NCI-H1694 (cell line): ENCODE measurements around the gene TEAD1.

Experiments used
- DNase-seq: peaks from one replicate; lab custom pipeline; 2025; lab: John Stamatoyannopoulos, UW

Gene TEAD1

GRCh38 chr11:12707500-12707880 lies 33.3 kb downstream of the TEAD1 start:
- DNase-seq = no peak

GRCh38 chr11:12711496-12711895 lies 37.3 kb downstream of the TEAD1 start:
- no peak for DNase-seq

- DNase-seq = no peak
Observed at GRCh38 chr11:12712132-12712531, 37.9 kb downstream of the TEAD1 start.

- DNase-seq = no peak
Observed at GRCh38 chr11:12715131-12715530, 40.9 kb downstream of the TEAD1 start.

GRCh38 chr11:12715941-12716340 lies 41.7 kb downstream of the TEAD1 start:
- DNase-seq = no peak

GRCh38 chr11:12716816-12717215 lies 42.6 kb downstream of the TEAD1 start:
- no peak for DNase-seq

- DNase-seq = no peak
Observed at GRCh38 chr11:12717851-12718291, 43.6 kb downstream of the TEAD1 start.

GRCh38 chr11:12719221-12719620 lies 45.0 kb downstream of the TEAD1 start:
- no peak for DNase-seq

GRCh38 chr11:12721816-12722604 lies 47.8 kb downstream of the TEAD1 start:
- no peak for DNase-seq

GRCh38 chr11:12723421-12724300 lies 49.4 kb downstream of the TEAD1 start:
- DNase-seq = no peak

- DNase-seq = no peak
Observed at GRCh38 chr11:12724301-12725054, 50.3 kb downstream of the TEAD1 start.

GRCh38 chr11:12725055-12725862 lies 51.0 kb downstream of the TEAD1 start:
- DNase-seq = no peak

GRCh38 chr11:12725863-12726682 lies 51.9 kb downstream of the TEAD1 start:
- no peak for DNase-seq

GRCh38 chr11:12727563-12728211 lies 53.5 kb downstream of the TEAD1 start:
- DNase-seq = no peak

- DNase-seq = no peak
Observed at GRCh38 chr11:12728417-12728816, 54.2 kb downstream of the TEAD1 start.

GRCh38 chr11:12729941-12730340 lies 55.7 kb downstream of the TEAD1 start:
- DNase-seq = no peak

- DNase-seq = no peak
Observed at GRCh38 chr11:12731841-12732336, 57.7 kb downstream of the TEAD1 start.

- no peak for DNase-seq
Observed at GRCh38 chr11:12733091-12733490, 58.9 kb downstream of the TEAD1 start.

GRCh38 chr11:12734625-12735024 lies 60.4 kb downstream of the TEAD1 start:
- DNase-seq = no peak

GRCh38 chr11:12735262-12735661 lies 61.0 kb downstream of the TEAD1 start:
- DNase-seq = no peak
